ENCODE data around the gene ESYT1. TPM values are rescaled to one million over a fixed set of nuclear protein-coding genes. Genes with fewer than 3 reads are reported as not detected.
A peak's percentile ranks its signal among the peaks of the same experiment; 100 is the strongest.

ESYT1 gene
- total and polyA plus RNA-seq, 10 of the 15 experiments (the other 5 are each of a cell fraction or from before 2014, with no cell fraction given), result 47.5 to 120 (median 87.1) TPM

DNA sequence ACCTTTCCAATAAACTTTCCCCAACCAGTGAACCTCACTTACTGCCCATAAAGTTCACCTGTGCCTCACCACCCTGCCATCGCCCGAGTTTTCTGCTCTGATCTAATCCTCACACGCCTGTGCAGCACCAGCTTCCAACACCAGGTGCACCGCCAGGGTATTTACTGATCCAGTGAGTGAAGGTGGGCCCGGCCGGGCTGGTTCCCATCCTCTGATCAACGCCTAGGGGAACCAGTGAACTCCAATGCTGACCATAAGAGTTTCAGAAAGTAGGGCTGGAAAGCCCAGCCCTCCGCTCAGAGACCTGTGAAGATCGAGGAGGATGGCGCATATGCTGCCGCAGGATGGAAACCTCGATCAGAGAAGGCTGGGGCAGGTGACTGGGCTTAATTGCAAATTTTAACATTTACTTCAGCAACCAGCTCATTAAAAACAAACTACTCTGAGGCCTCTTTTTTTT lies 23.6 kb downstream of the ESYT1 start:
- RAD21 ChIA-PET (ENCODE audit: unreplicated experiment), result interaction anchor here (0.5 to 1.9 kb wide), 4 partner anchors 24 to 162 kb away, joined by 3 to 10 read pairs (median 8); partner anchors contain the start of genes ESYT1, SMARCC2 and ZC3H10
- peak overlapping the region; percentile 97 for H3K4me2 ChIP-seq (ENCODE audit: control insufficient read depth, insufficient read depth)
- TF ChIP-seq FOXM1 (IDR thresholded peaks at IDR 0.05; ENCODE audit: low read depth, low read length) (no peak), CTCF (IDR thresholded peaks at IDR 0.05 in 2 of 3, conservative IDR thresholded peaks at IDR 0.05 in 1 of 3; ENCODE audit: control insufficient read depth in 2 of 3, extremely low read depth in 1 of 3, insufficient read depth in 1 of 3, low read depth in 3 of 3, low read length in 3 of 3) (peak in 2 of 3 experiments; percentile 57 to 60; a peak in 5 of 6 replicates), CREB1 (IDR thresholded peaks at IDR 0.05; ENCODE audit: low read depth) (0 out of 2 replicates have a peak, but pooled peaks have one; percentile 17), YY1 (IDR thresholded peaks at IDR 0.05; ENCODE audit: low read depth, low read length) (peak; percentile 5; the same call in 1 of the 2 replicates), EP300 (IDR thresholded peaks at IDR 0.05; ENCODE audit: borderline replicate concordance in 1 of 2, control insufficient read depth in 1 of 2, low read depth in 2 of 2, low read length in 2 of 2) (no peak), MTA3 (IDR thresholded peaks at IDR 0.05; ENCODE audit: borderline replicate concordance, low read length) (0 out of 2 replicates have a peak, but pooled peaks have one; percentile 31), EED (IDR thresholded peaks at IDR 0.05; ENCODE audit: low read depth) (0 out of 2 replicates have a peak, but pooled peaks have one; percentile 8), HDGF (IDR thresholded peaks at IDR 0.05) (0 out of 2 replicates have a peak, but pooled peaks have one; percentile 17), MXI1 (IDR thresholded peaks at IDR 0.05; ENCODE audit: low read depth, low read length) (peak; percentile 38; the same call in 1 of the 2 replicates), BHLHE40 (IDR thresholded peaks at IDR 0.05; ENCODE audit: borderline replicate concordance in 1 of 2, low read depth in 2 of 2, low read length in 1 of 2) (no peak), POLR2A (IDR thresholded peaks at IDR 0.05; ENCODE audit: low read depth, low read length) (peak; percentile 46; the same call in 1 of the 2 replicates)
- TF ChIP-seq, protein P1, sequence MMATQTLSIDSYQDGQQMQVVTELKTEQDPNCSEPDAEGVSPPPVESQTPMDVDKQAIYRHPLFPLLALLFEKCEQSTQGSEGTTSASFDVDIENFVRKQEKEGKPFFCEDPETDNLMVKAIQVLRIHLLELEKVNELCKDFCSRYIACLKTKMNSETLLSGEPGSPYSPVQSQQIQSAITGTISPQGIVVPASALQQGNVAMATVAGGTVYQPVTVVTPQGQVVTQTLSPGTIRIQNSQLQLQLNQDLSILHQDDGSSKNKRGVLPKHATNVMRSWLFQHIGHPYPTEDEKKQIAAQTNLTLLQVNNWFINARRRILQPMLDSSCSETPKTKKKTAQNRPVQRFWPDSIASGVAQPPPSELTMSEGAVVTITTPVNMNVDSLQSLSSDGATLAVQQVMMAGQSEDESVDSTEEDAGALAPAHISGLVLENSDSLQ (IDR thresholded peaks at IDR 0.05), result 0 out of 2 replicates have a peak, but pooled peaks have one; percentile 13
- no peaks in the 10 kb centered on the region for H3K27me3 ChIP-seq (replicated peaks in 1 of 2; ENCODE audit: control insufficient read depth in 2 of 2, insufficient read depth in 2 of 2, low read length in 1 of 2)
- no peaks in the 10 kb centered on the region for H4K20me1 ChIP-seq (ENCODE audit: control insufficient read depth, insufficient read depth)
- SMC1A ChIA-PET (ENCODE audit: uncharacterized antibody, unreplicated experiment), result interaction anchor here (0.7 to 1.4 kb wide), 4 partner anchors 8 to 33 kb away, joined by 3 to 6 read pairs (median 5); partner anchors contain the start of genes ESYT1 and ZC3H10
- POLR2A ChIA-PET, result interaction anchor here (0.6 to 2.0 kb wide), 12 partner anchors 10 to 148 kb away, joined by 3 to 17 read pairs (median 3); partner anchors contain the start of genes ESYT1, RNF41, RPL41 and ZC3H10
- peak; percentile 93 for FAIRE-seq
- TSS peak; percentile 95 for BruUV-seq (replicated peaks)
- H3K9ac ChIP-seq (ENCODE audit: control insufficient read depth, insufficient read depth, low read length), result peak overlapping the region; percentile 95
- H3K36me3 ChIP-seq (ENCODE audit: control insufficient read depth in 2 of 2, insufficient read depth in 2 of 2, low read length in 1 of 2), result peaks cover 0 to 4% of the 10 kb centered on the region in 2 experiments; a peak in 1 of 4 replicates
- intact Hi-C loops (cut with micrococcal nuclease; ENCODE audit: unreplicated experiment), result loop anchor here (1.0 to 5.0 kb wide), 2 partner anchors 25 to 34 kb away; partner anchors contain the start of genes RPL41 and ZC3H10
- DNase-seq (ENCODE audit: low read depth, low spot score), result no peak
- in situ Hi-C loops (cut with MboI), result no loop called here
- peak overlapping the region; percentile 84 for H3K4me3 ChIP-seq
- H3K79me2 ChIP-seq (ENCODE audit: control insufficient read depth, insufficient read depth, low read length), result peaks cover 18% of the 10 kb centered on the region
- no peaks in the 10 kb centered on the region for H3K9me3 ChIP-seq (replicated peaks; ENCODE audit: control insufficient read depth, insufficient read depth, low read length)
- peak overlapping the region; percentile 95 for H3K27ac ChIP-seq (ENCODE audit: control insufficient read depth, insufficient read depth)
- 4% methylated on average over 12 of the region's 12 CpGs for WGBS (ENCODE audit: insufficient coverage, insufficient replicate concordance, low lambda C conversion rate, missing lambda C conversion rate)
- CTCF ChIA-PET, result interaction anchor here (0.6 to 2.3 kb wide), 6 partner anchors 12 to 927 kb away, joined by 3 to 8 read pairs (median 3); partner anchors contain the start of genes NEMP1, SMARCC2 and ZC3H10
- H3K4me1 ChIP-seq (ENCODE audit: control insufficient read depth, insufficient read depth, low read length), result peaks cover 15% of the 10 kb centered on the region
- peak overlapping the region; percentile 84 for H2AFZ ChIP-seq (ENCODE audit: control insufficient read depth, low read depth, low read length)
- ATAC-seq, result peak; percentile 87
